B cell (primary cell): ENCODE measurements around the gene PPP6R1. TPM values are rescaled to one million over a fixed set of nuclear protein-coding genes. Genes with fewer than 3 reads are reported as not detected.

Experiments
- ATAC-seq: fragments of 200-7000 bp; cut with Tn5 transposase; one replicate; pipeline ENCODE4 v1.10.0; 2021; ENCODE audit warnings: low read depth, mild to moderate bottlenecking, moderate number of reproducible peaks, moderate library complexity
- CTCF ChIA-PET: fragments of 350-600 bp; sonication (Branson Sonifier 250); formaldehyde crosslinking; loops from one replicate; lab custom pipeline; 2021; ENCODE audit warnings: antibody characterized with exemption, inconsistent platforms; lab: Charles Lee
- POLR2A ChIA-PET: fragments of 350-600 bp; sonication (Branson Sonifier 250); formaldehyde crosslinking; loops from one replicate; lab custom pipeline; 2021; ENCODE audit warnings: antibody characterized with exemption; lab: Charles Lee
- DNase-seq: peaks from one replicate; pipeline ENCODE4 v3.0.0; 2013
- H2AFZ ChIP-seq: 2 replicates; pipeline ENCODE4 v1.6.1; 2012; ENCODE audit warnings: mild to moderate bottlenecking, low read depth, low read length; ENCODE audit not compliant: insufficient read depth, poor library complexity, severe bottlenecking
- H3K27ac ChIP-seq, 2 donors: 1 replicate in 1 of 2; 2 replicates in 1 of 2; pipeline ENCODE4 v1.5.1; 2012 to 2013; ENCODE audit warnings: low read length in 2 of 2, mild to moderate bottlenecking in 2 of 2, moderate library complexity in 1 of 2
- H3K27me3 ChIP-seq, 4 experiments: fragments of 200-600 bp in 1 of 4; sonication (generic) in 1 of 4; replicated peaks in 1 of 4; 1 replicate in 2 of 4; 2 replicates in 2 of 4; pipeline versions ENCODE4 v1.6.1 to v1.7.0; 2013 to 2016; ENCODE audit warnings: low read length in 3 of 4, mild to moderate bottlenecking in 2 of 4, mixed read lengths in 1 of 4, moderate library complexity in 1 of 4; ENCODE audit not compliant: insufficient read depth in 4 of 4, control insufficient read depth in 3 of 4; ENCODE audit errors: control extremely low read depth in 1 of 4
- H3K36me3 ChIP-seq, 2 experiments: replicated peaks in 1 of 2; 1 replicate in 1 of 2; 2 replicates in 1 of 2; pipeline versions ENCODE4 v1.6.1 to v1.7.1; 2013; ENCODE audit warnings: low read length in 1 of 2; ENCODE audit not compliant: insufficient read depth in 2 of 2, control insufficient read depth in 1 of 2; ENCODE audit errors: control extremely low read depth in 1 of 2, extremely low read depth in 1 of 2
- H3K4me1 ChIP-seq, 2 donors: fragments of 200-600 bp in 1 of 2; sonication (generic) in 1 of 2; 1 replicate in 1 of 2; 2 replicates in 1 of 2; pipeline versions ENCODE4 v1.5.1 to v1.6.1; 2013 to 2017; ENCODE audit warnings: low read length in 2 of 2; ENCODE audit not compliant: control insufficient read depth in 2 of 2, insufficient read depth in 2 of 2
- H3K4me2 ChIP-seq: replicated peaks from 2 replicates; pipeline ENCODE3; 2012; ENCODE audit warnings: mild to moderate bottlenecking, low read depth, low read length; ENCODE audit not compliant: poor library complexity, severe bottlenecking
- H3K4me3 ChIP-seq, 5 experiments: fragments of 200-600 bp in 1 of 5; sonication (generic) in 1 of 5; 1 replicate in 3 of 5; 2 replicates in 2 of 5; pipeline versions ENCODE4 v1.5.1 to v1.7.0; 2011 to 2016; ENCODE audit warnings: low read length in 4 of 5, mild to moderate bottlenecking in 4 of 5, low read depth in 2 of 5, control low read depth in 1 of 5, moderate library complexity in 1 of 5; ENCODE audit not compliant: insufficient read depth in 1 of 5; ENCODE audit errors: control extremely low read depth in 1 of 5, extremely low read depth in 1 of 5
- H3K79me2 ChIP-seq: fragments of 200-600 bp; sonication (generic); one replicate; pipeline ENCODE4 v1.6.0; 2016; ENCODE audit warnings: low read length; ENCODE audit not compliant: control insufficient read depth, insufficient read depth
- H3K9ac ChIP-seq: fragments of 200-600 bp; sonication (generic); 2 replicates; pipeline ENCODE4 v1.6.1; 2017; ENCODE audit warnings: mild to moderate bottlenecking, low read length, moderate library complexity
- H3K9me3 ChIP-seq, 3 donors: one replicate each; pipeline versions ENCODE4 v1.6.1 to v1.7.1; 2013; ENCODE audit warnings: low read length in 2 of 3; ENCODE audit not compliant: control insufficient read depth in 2 of 3, insufficient read depth in 1 of 3; ENCODE audit errors: control extremely low read depth in 1 of 3
- H4K20me1 ChIP-seq: 2 replicates; pipeline ENCODE4 v1.6.0; 2012; ENCODE audit warnings: mild to moderate bottlenecking, low read length; ENCODE audit not compliant: insufficient read depth, control insufficient read depth, poor library complexity, severe bottlenecking
- H3K27ac Mint-ChIP-seq: one replicate; pipeline ENCODE4 v1.8.0; 2021; ENCODE audit warnings: mixed read lengths
- H3K27me3 Mint-ChIP-seq: one replicate; pipeline ENCODE4 v1.8.0; 2021; ENCODE audit warnings: mixed read lengths
- H3K4me1 Mint-ChIP-seq: one replicate; pipeline ENCODE4 v1.8.0; 2021; ENCODE audit warnings: mixed read lengths
- H3K4me3 Mint-ChIP-seq: one replicate; pipeline ENCODE4 v1.8.0; 2021; ENCODE audit warnings: mixed read lengths
- H3K9me3 Mint-ChIP-seq: one replicate; pipeline ENCODE4 v1.8.0; 2022; ENCODE audit warnings: mixed read lengths; ENCODE audit not compliant: insufficient read depth
- CTCF ChIP-seq: fragments of 200-600 bp; IDR thresholded peaks from one replicate; pipeline ENCODE4 v1.8.0; 2022; ENCODE audit warnings: antibody characterized with exemption, mild to moderate bottlenecking
- EZH2 ChIP-seq: IDR thresholded peaks from 2 replicates; pipeline ENCODE4 v1.6.1; 2012; ENCODE audit warnings: borderline replicate concordance, low read depth, mild to moderate bottlenecking, moderate library complexity, low read length; ENCODE audit not compliant: insufficient read depth, poor library complexity, severe bottlenecking
- WGBS: methylation state at CpG from one replicate; pipeline ENCODE4 v1.1.5; 2013; ENCODE audit warnings: missing lambda C conversion rate; ENCODE audit not compliant: insufficient coverage; 5-methylcytosine and 5-hydroxymethylcytosine counted together
- intact Hi-C: fragments of 100-400 bp; cut with micrococcal nuclease; formaldehyde crosslinking; loops from one replicate; pipeline ENCODE4 v1.10.0; 2022
- polyA plus RNA-seq: library from polyadenylated mRNA; depleted of rRNA; stranded (reverse); fragments of >200 nt; gene quantifications from 2 replicates; pipeline ENCODE4 v1.2.3, GENCODE V29; 2012
- total RNA-seq, 2 donors: library from RNA; stranded (reverse); fragments of 120-200 nt in 1 of 2; gene quantifications; 1 replicate in 1 of 2; 2 replicates in 1 of 2; pipeline versions ENCODE4 v1.2.3 to v1.2.4, GENCODE V29; 2013 to 2022

Gene PPP6R1
- total and polyA plus RNA-seq, 2 donors (not counting 1 experiment from before 2014, with no cell fraction given): 122 to 193 TPM

- peak overlapping the region in 4 of 5 experiments; percentile 35 to 53 (median 49) for H3K4me3 ChIP-seq
Measured at GRCh38 chr19:55301459-55302317, 42.9 kb upstream of the PPP6R1 start.

More at GRCh38 chr19:55301459-55302317, 42.9 kb upstream of the PPP6R1 start:
- intact Hi-C loops: loop anchor here (1.0 to 5.0 kb wide), 4 partner anchors 21 to 201 kb away; partner anchors contain the start of genes HSPBP1, KMT5C and RPL28
- DNase-seq: peak; percentile 95
- H3K9ac ChIP-seq: peak overlapping the region; percentile 63
- peak overlapping the region; percentile 94 for H2AFZ ChIP-seq
- H3K9me3 Mint-ChIP-seq: no peaks in the 10 kb centered on the region
- WGBS: 7% methylated on average over 25 of the region's 42 CpGs
- H3K27me3 ChIP-seq: no peaks in the 10 kb centered on the region
- H4K20me1 ChIP-seq: no peaks in the 10 kb centered on the region
- H3K4me1 Mint-ChIP-seq: peaks cover 12% of the 10 kb centered on the region
- H3K36me3 ChIP-seq: no peaks in the 10 kb centered on the region
- peak overlapping the region; percentile 90 for H3K4me3 Mint-ChIP-seq
- H3K79me2 ChIP-seq: no peaks in the 10 kb centered on the region
- POLR2A ChIA-PET: interaction anchor here (0.9 to 1.1 kb wide), 2 partner anchors 22 to 47 kb away, joined by 3 to 4 read pairs; partner anchors contain the start of gene HSPBP1
- peaks cover 0 to 5% (median 0%) of the 10 kb centered on the region in 3 donors for H3K9me3 ChIP-seq
- peaks cover 6% of the 10 kb centered on the region for H3K27me3 Mint-ChIP-seq
- peaks cover 8 to 15% of the 10 kb centered on the region in 2 donors for H3K4me1 ChIP-seq
- H3K27ac ChIP-seq: peak overlapping the region; percentile 25 to 64
- CTCF ChIA-PET: interaction anchor here (0.7 to 3.5 kb wide), 22 partner anchors 9 to 305 kb away, joined by 3 to 27 read pairs (median 5); partner anchors contain the start of genes HSPBP1, KMT5C and TMEM238
- ATAC-seq: peak; percentile 91
- TF ChIP-seq CTCF (peak; percentile 92), EZH2 (no peak)
- H3K4me2 ChIP-seq: peak overlapping the region; percentile 88
- peak overlapping the region; percentile 87 for H3K27ac Mint-ChIP-seq
